WERI-Rb-1 (cell line): ENCODE data around the gene MFSD12.
"Not testable (repeated sequence)": the region's sequence is repeated elsewhere in the genome, so short reads cannot be mapped to it uniquely, and the experiment has no call there.

Experiments used
- DNase-seq: peaks from one replicate; pipeline ENCODE4 v3.0.0-alpha.2; 2020
- H3K27ac ChIP-seq: fragments of 250-450 bp; sonication (Bioruptor Pico); 2 replicates; pipeline ENCODE4 v1.5.1; 2020; ENCODE audit warnings: mild to moderate bottlenecking, moderate library complexity
- H3K27me3 ChIP-seq: fragments of 250-450 bp; sonication (Bioruptor Pico); 2 replicates; pipeline ENCODE4 v1.5.1; 2021; ENCODE audit warnings: mild to moderate bottlenecking, low read depth, moderate library complexity; ENCODE audit not compliant: insufficient read depth, severe bottlenecking
- H3K36me3 ChIP-seq: fragments of 250-450 bp; sonication (Bioruptor Pico); 2 replicates; pipeline ENCODE4 v1.5.1; 2020; ENCODE audit warnings: mild to moderate bottlenecking, moderate library complexity
- H3K4me3 ChIP-seq: 2 replicates; pipeline ENCODE4 v1.5.1; 2011; ENCODE audit warnings: low read depth, mild to moderate bottlenecking, control low read depth, low read length
- H3K9me3 ChIP-seq: fragments of 250-450 bp; sonication (Bioruptor Pico); 2 replicates; pipeline ENCODE4 v1.5.1; 2021; ENCODE audit warnings: mild to moderate bottlenecking, moderate library complexity; ENCODE audit not compliant: severe bottlenecking
- CTCF ChIP-seq: IDR thresholded peaks from 2 replicates; pipeline ENCODE4 v1.5.1; 2011; ENCODE audit warnings: low read depth, mild to moderate bottlenecking, control low read depth, inconsistent platforms, low read length

MFSD12 gene

GRCh38 chr19:3589439-3589838, 32.1 kb upstream of the MFSD12 start:
- Histone ChIP-seq H3K9me3 (peaks cover 12% of the 10 kb centered on the region), H3K4me3 (no peak overlapping the region), H3K27ac (no peak overlapping the region), H3K27me3 (no peaks in the 10 kb centered on the region), H3K36me3 (no peaks in the 10 kb centered on the region)
- DNase-seq, result no peak
- TF ChIP-seq CTCF, result no peak

- DNase-seq, result no peak
- H3K4me3 ChIP-seq, result no peak overlapping the region
- no peaks in the 10 kb centered on the region for H3K27me3 ChIP-seq
- TF ChIP-seq CTCF, result no peak
- H3K36me3 ChIP-seq, result no peaks in the 10 kb centered on the region
- H3K9me3 ChIP-seq, result peaks cover 12% of the 10 kb centered on the region
- H3K27ac ChIP-seq, result no peak overlapping the region
These were observed 29.4 kb upstream of the MFSD12 start for GRCh38 chr19:3586707-3587346.

- peaks cover 8% of the 10 kb centered on the region for H3K9me3 ChIP-seq
- H3K27me3 ChIP-seq, result no peaks in the 10 kb centered on the region
- no peaks in the 10 kb centered on the region for H3K36me3 ChIP-seq
- no peak overlapping the region for H3K27ac ChIP-seq
- peak overlapping the region; percentile 53 for H3K4me3 ChIP-seq
- peak; percentile 79 for TF ChIP-seq CTCF
- peak; percentile 55 for DNase-seq
These were observed 28.8 kb upstream of the MFSD12 start for GRCh38 chr19:3586127-3586626.

- no peak within 1 kb of the TSS for H3K27ac ChIP-seq
- peak within 1 kb of the TSS; percentile 53 for H3K4me3 ChIP-seq
- H3K36me3 ChIP-seq, result no peaks in the 10 kb centered on the region
- no peaks in the 10 kb centered on the region for H3K27me3 ChIP-seq
- peaks cover 3% of the 10 kb centered on the region for H3K9me3 ChIP-seq
- TF ChIP-seq CTCF, result no peak
- peak; percentile 31 for DNase-seq
These were observed 28.1 kb upstream of the MFSD12 start, which contains the start of gene GIPC3 for GRCh38 chr19:3585301-3586126. Gene GIPC3 (plus strand): TSS chr19:3585478. CDS start chr19:3585598, 120 bp downstream.

GRCh38 chr19:3584036-3584802, 26.8 kb upstream of the MFSD12 start:
- DNase-seq, H3K27ac ChIP-seq, H3K36me3 ChIP-seq, H3K27me3 ChIP-seq, H3K4me3 ChIP-seq, H3K9me3 ChIP-seq: not testable (repeated sequence)

GRCh38 chr19:3581792-3582191, 24.4 kb upstream of the MFSD12 start:
- not testable (repeated sequence) for H3K9me3 ChIP-seq, H3K27ac ChIP-seq, DNase-seq, H3K27me3 ChIP-seq, H3K4me3 ChIP-seq, H3K36me3 ChIP-seq
